Tibial nerve (tissue), 4 donors: Measurements from ENCODE around the gene PGF.

Experiments used
- CTCF ChIP-seq, 5 experiments: fragments of 200-600 bp in 3 of 5; fragments of 450-650 bp in 2 of 5; sonication (generic) in 3 of 5; IDR thresholded peaks; one replicate each; pipeline ENCODE4 v1.5.1; 2016 to 2019; ENCODE audit warnings: antibody characterized with exemption in 5 of 5, mild to moderate bottlenecking in 3 of 5, moderate library complexity in 2 of 5
- EP300 ChIP-seq, 2 donors: sonication (generic); formaldehyde crosslinking; IDR thresholded peaks; one replicate each; pipeline ENCODE4 v1.6.1; 2017; ENCODE audit warnings: antibody characterized with exemption in 2 of 2, mild to moderate bottlenecking in 1 of 2
- POLR2A ChIP-seq, 2 donors: fragments of 450-650 bp; IDR thresholded peaks; one replicate each; pipeline ENCODE4 v1.6.1; 2017; ENCODE audit warnings: antibody characterized with exemption in 2 of 2, mild to moderate bottlenecking in 2 of 2, moderate library complexity in 2 of 2

- no peak for TF ChIP-seq POLR2A (IDR thresholded peaks at IDR 0.05)
- TF ChIP-seq EP300 (IDR thresholded peaks at IDR 0.05), result no peak
- no peak for TF ChIP-seq CTCF (IDR thresholded peaks at IDR 0.05)
Measured at GRCh38 chr14:74911704-74912103, 43.7 kb downstream of the PGF start.
